Chondrocyte (in vitro differentiated cells): Measurements from ENCODE around the gene SIT1. TPM values are rescaled to one million over a fixed set of nuclear protein-coding genes. Genes with fewer than 3 reads are reported as not detected.
"Not testable (repeated sequence)": the region's sequence is repeated elsewhere in the genome, so short reads cannot be mapped to it uniquely, and the experiment has no call there.

Source experiments
- DNase-seq: peaks from one replicate; pipeline ENCODE4 v3.0.0; 2021; ENCODE audit warnings: mixed read lengths, low spot score
- H3K27ac Mint-ChIP-seq: one replicate; pipeline ENCODE4 v1.8.0; 2021; ENCODE audit warnings: mild to moderate bottlenecking, moderate library complexity, mixed read lengths; ENCODE audit not compliant: unreplicated experiment
- H3K27me3 Mint-ChIP-seq: 2 replicates; pipeline ENCODE4 v1.8.0; 2021; ENCODE audit warnings: low read depth, mixed read lengths
- H3K36me3 Mint-ChIP-seq: 2 replicates; pipeline ENCODE4 v1.8.0; 2021; ENCODE audit warnings: low read depth, mixed read lengths
- H3K4me1 Mint-ChIP-seq: 2 replicates; pipeline ENCODE4 v1.8.0; 2021; ENCODE audit warnings: low read depth, mild to moderate bottlenecking, mixed read lengths
- H3K4me3 Mint-ChIP-seq: one replicate; pipeline ENCODE4 v1.8.0; 2021; ENCODE audit warnings: mild to moderate bottlenecking, moderate library complexity, mixed read lengths; ENCODE audit not compliant: unreplicated experiment
- H3K9me3 Mint-ChIP-seq: 2 replicates; pipeline ENCODE4 v1.8.0; 2021; ENCODE audit warnings: low read depth, mixed read lengths
- CTCF ChIP-seq: fragments of 200-600 bp; sonication (generic); IDR thresholded peaks from 2 replicates; pipeline ENCODE4 v1.5.0; 2021; ENCODE audit warnings: antibody characterized with exemption, mild to moderate bottlenecking, moderate library complexity
- total RNA-seq: library from RNA; stranded (reverse); gene quantifications from 3 replicates; pipeline ENCODE4 v1.2.1, GENCODE V29; 2021

SIT1 gene
- total RNA-seq, 1 donor from 2014 or later = not detected

GRCh38 chr9:35615981-35616680, 34.6 kb downstream of the SIT1 start:
- no peak for TF ChIP-seq CTCF
- Mint-ChIP-seq H3K4me1 (peaks cover 11% of the 10 kb centered on the region), H3K9me3 (no peaks in the 10 kb centered on the region), H3K4me3 (peak overlapping the region; percentile 69), H3K27ac (no peak overlapping the region), H3K36me3 (no peaks in the 10 kb centered on the region), H3K27me3 (peaks cover 26% of the 10 kb centered on the region)
- peak; percentile 77 for DNase-seq

GRCh38 chr9:35612843-35613242, 37.9 kb downstream of the SIT1 start:
- no peaks in the 10 kb centered on the region for H3K9me3 Mint-ChIP-seq
- no peak for DNase-seq
- H3K4me1 Mint-ChIP-seq = peaks cover 11% of the 10 kb centered on the region
- peaks cover 8% of the 10 kb centered on the region for H3K36me3 Mint-ChIP-seq
- no peak overlapping the region for H3K4me3 Mint-ChIP-seq
- no peak overlapping the region for H3K27ac Mint-ChIP-seq
- no peak for TF ChIP-seq CTCF
- peaks cover 26% of the 10 kb centered on the region for H3K27me3 Mint-ChIP-seq

- H3K27ac Mint-ChIP-seq, H3K4me3 Mint-ChIP-seq, H3K9me3 Mint-ChIP-seq, H3K4me1 Mint-ChIP-seq: not testable (repeated sequence)
- Mint-ChIP-seq H3K36me3 (peaks cover 12% of the 10 kb centered on the region), H3K27me3 (peaks cover 20% of the 10 kb centered on the region)
- peak; percentile 55 for DNase-seq
Measured at GRCh38 chr9:35612066-35612465, 38.7 kb downstream of the SIT1 start.

- DNase-seq = no peak
- Mint-ChIP-seq H3K36me3 (peaks cover 13% of the 10 kb centered on the region), H3K9me3 (no peaks in the 10 kb centered on the region), H3K4me3 (no peak overlapping the region), H3K4me1 (peaks cover 12% of the 10 kb centered on the region), H3K27ac (no peak overlapping the region), H3K27me3 (peaks cover 17% of the 10 kb centered on the region)
- TF ChIP-seq CTCF = peak; percentile 81
Measured at GRCh38 chr9:35611230-35611797, 39.4 kb downstream of the SIT1 start.

GRCh38 chr9:35609820-35610163, 40.9 kb downstream of the SIT1 start:
- H3K27me3 Mint-ChIP-seq = peaks cover 3% of the 10 kb centered on the region
- no peaks in the 10 kb centered on the region for H3K9me3 Mint-ChIP-seq
- TF ChIP-seq CTCF = no peak
- H3K36me3 Mint-ChIP-seq = peaks cover 13% of the 10 kb centered on the region
- DNase-seq = peak; percentile 67
- no peak overlapping the region for H3K4me3 Mint-ChIP-seq
- H3K4me1 Mint-ChIP-seq = peaks cover 14% of the 10 kb centered on the region
- H3K27ac Mint-ChIP-seq = peak overlapping the region; percentile 12
